ENCODE data around the gene CLEC2D.

GRCh38 chr12:9647825-9648700 is 21.4 kb upstream of the CLEC2D start:
- no peak for TF ChIP-seq EZH2 (IDR thresholded peaks at IDR 0.05; ENCODE audit: low read length, missing control alignments)
- no peak for TF ChIP-seq CTCF (conservative IDR thresholded peaks at IDR 0.05 in 1 of 2, IDR thresholded peaks at IDR 0.05 in 1 of 2; ENCODE audit: low read depth in 1 of 2, low read length in 2 of 2)

Data from fibroblast of lung (primary cell).